ENCODE measurements around the gene ZFHX3. TPM values are rescaled to one million over a fixed set of nuclear protein-coding genes. Genes with fewer than 3 reads are reported as not detected.

ZFHX3 gene
- polyA plus RNA-seq, 1 donor from 2014 or later, result 26.4 TPM

DNA sequence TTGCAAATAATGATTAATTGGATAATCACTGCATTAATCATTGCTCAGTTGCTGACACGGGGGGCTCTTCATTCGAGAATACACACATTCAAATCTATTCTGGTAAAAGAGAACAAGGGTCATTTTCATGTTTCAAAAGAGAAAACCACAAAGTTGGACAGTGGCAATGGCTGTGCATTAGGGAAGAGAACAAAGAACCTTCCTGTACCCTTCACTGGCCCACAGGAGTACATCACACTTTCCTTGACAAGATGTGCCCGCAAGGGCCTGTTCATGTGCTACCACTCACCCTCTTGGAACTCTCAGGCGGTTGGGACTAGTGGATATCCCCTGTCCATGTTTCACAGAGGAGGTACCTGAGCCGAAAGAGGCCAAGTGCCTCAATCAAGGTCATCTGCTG, 223.2 kb downstream of the ZFHX3 start:
- Histone ChIP-seq H3F3A (ENCODE audit: insufficient read depth, low read length, poor library complexity, severe bottlenecking) (peaks cover 4% of the 10 kb centered on the region), H3K27ac (ENCODE audit: low read length) (no peak overlapping the region), H3K27me3 (ENCODE audit: insufficient read depth, low read depth, low read length) (no peaks in the 10 kb centered on the region), H3K79me2 (replicated peaks; ENCODE audit: insufficient read depth, low read length) (peaks cover 84% of the 10 kb centered on the region), H4K20me1 (ENCODE audit: insufficient read depth) (no peaks in the 10 kb centered on the region), H2AFZ (ENCODE audit: low read depth, low read length) (no peak overlapping the region), H3K9ac (ENCODE audit: low read length) (no peak overlapping the region), H3K9me2 (ENCODE audit: insufficient read depth, low read length) (no peaks in the 10 kb centered on the region), H3K36me3 (ENCODE audit: insufficient read depth, low read length) (no peaks in the 10 kb centered on the region), H3K4me2 (ENCODE audit: low read length) (no peak overlapping the region), H3K9me3 (ENCODE audit: low read length) (no peaks in the 10 kb centered on the region), H3K4me3 (ENCODE audit: low read length) (no peak overlapping the region)
- no peak for TF ChIP-seq SMC3 (conservative IDR thresholded peaks at IDR 0.05; ENCODE audit: poor library complexity)
- TF ChIP-seq TAF1 (IDR thresholded peaks at IDR 0.05; ENCODE audit: low read depth), result no peak
- TF ChIP-seq EZH2 (IDR thresholded peaks at IDR 0.05; ENCODE audit: borderline replicate concordance, insufficient read depth, low read length, poor library complexity, severe bottlenecking), result no peak
- TF ChIP-seq, protein P1, sequence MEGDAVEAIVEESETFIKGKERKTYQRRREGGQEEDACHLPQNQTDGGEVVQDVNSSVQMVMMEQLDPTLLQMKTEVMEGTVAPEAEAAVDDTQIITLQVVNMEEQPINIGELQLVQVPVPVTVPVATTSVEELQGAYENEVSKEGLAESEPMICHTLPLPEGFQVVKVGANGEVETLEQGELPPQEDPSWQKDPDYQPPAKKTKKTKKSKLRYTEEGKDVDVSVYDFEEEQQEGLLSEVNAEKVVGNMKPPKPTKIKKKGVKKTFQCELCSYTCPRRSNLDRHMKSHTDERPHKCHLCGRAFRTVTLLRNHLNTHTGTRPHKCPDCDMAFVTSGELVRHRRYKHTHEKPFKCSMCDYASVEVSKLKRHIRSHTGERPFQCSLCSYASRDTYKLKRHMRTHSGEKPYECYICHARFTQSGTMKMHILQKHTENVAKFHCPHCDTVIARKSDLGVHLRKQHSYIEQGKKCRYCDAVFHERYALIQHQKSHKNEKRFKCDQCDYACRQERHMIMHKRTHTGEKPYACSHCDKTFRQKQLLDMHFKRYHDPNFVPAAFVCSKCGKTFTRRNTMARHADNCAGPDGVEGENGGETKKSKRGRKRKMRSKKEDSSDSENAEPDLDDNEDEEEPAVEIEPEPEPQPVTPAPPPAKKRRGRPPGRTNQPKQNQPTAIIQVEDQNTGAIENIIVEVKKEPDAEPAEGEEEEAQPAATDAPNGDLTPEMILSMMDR (IDR thresholded peaks at IDR 0.05; ENCODE audit: poor library complexity, severe bottlenecking), result no peak
- TF ChIP-seq RAD21 (conservative IDR thresholded peaks at IDR 0.05), result no peak

DNA sequence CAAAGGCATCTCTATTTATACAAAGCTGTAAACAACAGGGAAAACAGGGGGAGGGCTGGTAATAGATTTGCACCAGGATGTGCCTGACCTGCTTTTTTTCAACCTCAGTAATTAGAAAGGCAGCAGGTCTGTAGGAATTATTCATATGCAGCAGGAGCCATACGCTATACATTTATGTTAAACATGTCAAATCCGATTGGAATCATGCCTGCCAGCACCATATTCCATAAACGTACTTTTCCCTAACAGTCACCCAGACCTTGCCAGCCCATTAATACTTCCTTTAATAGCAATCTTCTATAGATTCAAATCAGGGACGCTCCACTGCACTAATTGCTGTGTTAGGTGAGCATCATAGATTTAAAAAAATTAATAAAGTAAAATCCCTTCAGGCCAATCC, 223.9 kb downstream of the ZFHX3 start:
- no peaks in the 10 kb centered on the region for H4K20me1 ChIP-seq (ENCODE audit: insufficient read depth)
- H3K79me2 ChIP-seq (replicated peaks; ENCODE audit: insufficient read depth, low read length), result peaks cover 84% of the 10 kb centered on the region
- no peak overlapping the region for H3K4me2 ChIP-seq (ENCODE audit: low read length)
- no peak overlapping the region for H2AFZ ChIP-seq (ENCODE audit: low read depth, low read length)
- H3F3A ChIP-seq (ENCODE audit: insufficient read depth, low read length, poor library complexity, severe bottlenecking), result peaks cover 4% of the 10 kb centered on the region
- H3K27me3 ChIP-seq (ENCODE audit: insufficient read depth, low read depth, low read length), result no peaks in the 10 kb centered on the region
- no peak overlapping the region for H3K4me3 ChIP-seq (ENCODE audit: low read length)
- H3K27ac ChIP-seq (ENCODE audit: low read length), result peak overlapping the region; percentile 7
- no peaks in the 10 kb centered on the region for H3K36me3 ChIP-seq (ENCODE audit: insufficient read depth, low read length)
- no peaks in the 10 kb centered on the region for H3K9me2 ChIP-seq (ENCODE audit: insufficient read depth, low read length)
- H3K9ac ChIP-seq (ENCODE audit: low read length), result no peak overlapping the region
- TF ChIP-seq RAD21 (conservative IDR thresholded peaks at IDR 0.05) (no peak), POLR2AphosphoS5 (IDR thresholded peaks at IDR 0.05) (no peak)
- H3K9me3 ChIP-seq (ENCODE audit: low read length), result no peaks in the 10 kb centered on the region

DNA sequence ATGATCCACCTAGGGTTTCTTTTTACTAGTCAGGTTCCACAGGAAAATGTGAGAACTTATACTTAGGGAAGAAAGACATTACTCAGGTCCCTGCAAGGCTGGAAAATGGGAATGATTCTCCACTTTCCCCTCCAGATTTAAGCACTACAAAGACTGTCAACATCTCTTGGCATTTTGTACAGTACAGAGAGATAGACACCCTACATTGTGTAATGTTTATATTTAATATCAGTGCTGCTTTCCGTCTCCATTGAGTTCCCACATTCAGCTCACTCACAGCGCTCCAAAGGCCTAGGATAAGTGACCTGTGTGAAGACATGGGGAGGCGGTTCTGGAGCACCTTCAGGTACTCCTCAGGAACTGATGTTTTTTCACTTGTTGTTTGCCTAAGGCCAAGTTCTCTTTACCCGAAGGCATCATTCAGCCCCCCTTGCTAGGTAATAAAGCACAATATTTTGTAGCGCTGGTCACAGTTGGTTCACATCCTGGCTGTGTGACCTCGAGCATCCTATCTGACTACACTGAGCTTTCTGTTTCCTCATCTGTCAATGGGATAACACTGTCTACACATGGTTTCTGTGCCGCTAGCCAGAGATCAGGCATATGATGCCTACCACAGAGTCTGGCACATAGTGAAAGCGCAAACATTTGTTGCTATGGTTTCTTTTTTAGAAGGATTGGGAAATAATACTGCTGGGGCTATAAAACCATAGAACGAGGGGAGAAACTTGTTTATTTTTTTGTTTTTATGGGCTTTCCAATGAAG, 226.6 kb downstream of the ZFHX3 start:
- Histone ChIP-seq H3K27ac (ENCODE audit: low read length) (no peak overlapping the region), H3K4me2 (ENCODE audit: low read length) (no peak overlapping the region), H4K20me1 (ENCODE audit: insufficient read depth) (no peaks in the 10 kb centered on the region), H3K9me2 (ENCODE audit: insufficient read depth, low read length) (no peaks in the 10 kb centered on the region), H3K27me3 (ENCODE audit: insufficient read depth, low read depth, low read length) (no peaks in the 10 kb centered on the region), H2AFZ (ENCODE audit: low read depth, low read length) (no peak overlapping the region), H3K36me3 (ENCODE audit: insufficient read depth, low read length) (no peaks in the 10 kb centered on the region), H3K4me3 (ENCODE audit: low read length) (no peak overlapping the region), H3K79me2 (replicated peaks; ENCODE audit: insufficient read depth, low read length) (peaks cover 76% of the 10 kb centered on the region), H3K9me3 (ENCODE audit: low read length) (no peaks in the 10 kb centered on the region), H3K9ac (ENCODE audit: low read length) (no peak overlapping the region), H3F3A (ENCODE audit: insufficient read depth, low read length, poor library complexity, severe bottlenecking) (peaks cover 5% of the 10 kb centered on the region)
- TF ChIP-seq REST (IDR thresholded peaks at IDR 0.05; ENCODE audit: borderline replicate concordance) (no peak), EZH2 (IDR thresholded peaks at IDR 0.05; ENCODE audit: borderline replicate concordance, insufficient read depth, low read length, poor library complexity, severe bottlenecking) (no peak), TAF1 (IDR thresholded peaks at IDR 0.05; ENCODE audit: low read depth) (no peak), POLR2AphosphoS5 (IDR thresholded peaks at IDR 0.05) (no peak), MXI1 (conservative IDR thresholded peaks at IDR 0.05; ENCODE audit: poor library complexity, severe bottlenecking) (no peak), RAD21 (conservative IDR thresholded peaks at IDR 0.05) (no peak), EP300 (conservative IDR thresholded peaks at IDR 0.05; ENCODE audit: poor library complexity, severe bottlenecking) (no peak), SMC3 (conservative IDR thresholded peaks at IDR 0.05; ENCODE audit: poor library complexity) (no peak)
- TF ChIP-seq, protein P1 (IDR thresholded peaks at IDR 0.05; ENCODE audit: poor library complexity, severe bottlenecking), result no peak

Measured in neural cell (in vitro differentiated cells).